ENCODE measurements around the gene ATG4D.

GRCh38 chr19:10567656-10568055, 24.0 kb downstream of the ATG4D start:
- no peak for TF ChIP-seq EZH2 (IDR thresholded peaks at IDR 0.05)
- no peak for TF ChIP-seq CTCF (IDR thresholded peaks at IDR 0.05)
